Neural cell (in vitro differentiated cells): ENCODE measurements around the gene PDE10A. TPM values are rescaled to one million over a fixed set of nuclear protein-coding genes. Genes with fewer than 3 reads are reported as not detected.

Experiments used
- H2AFZ ChIP-seq: fragments of 200-600, 300-800 bp; sonication (generic), shearing (Covaris generic); 2 replicates; pipeline ENCODE4 v1.6.0; 2014; ENCODE audit warnings: low read depth, mild to moderate bottlenecking, antibody characterized with exemption, low read length, moderate library complexity
- H3F3A ChIP-seq: fragments of 200-600 bp; shearing (Covaris generic); 2 replicates; pipeline ENCODE4 v1.6.1; 2016; ENCODE audit warnings: mild to moderate bottlenecking, moderate library complexity, mixed read lengths, antibody characterized with exemption, low read length; ENCODE audit not compliant: insufficient read depth, poor library complexity, severe bottlenecking
- H3K27ac ChIP-seq: fragments of 200-600, 300-800 bp; sonication (generic), shearing (Covaris generic); 2 replicates; pipeline ENCODE4 v1.5.1; 2014; ENCODE audit warnings: mild to moderate bottlenecking, low read length, moderate library complexity
- H3K27me3 ChIP-seq: fragments of 300-800, 200-600 bp; sonication (generic), shearing (Covaris generic); 2 replicates; pipeline ENCODE4 v1.6.0; 2014; ENCODE audit warnings: mild to moderate bottlenecking, low read depth, low read length, moderate library complexity; ENCODE audit not compliant: insufficient read depth
- H3K36me3 ChIP-seq: fragments of 300-800, 200-600 bp; sonication (generic), shearing (Covaris generic); 2 replicates; pipeline ENCODE4 v1.5.1; 2014; ENCODE audit warnings: mild to moderate bottlenecking, antibody characterized with exemption, low read length, moderate library complexity; ENCODE audit not compliant: insufficient read depth
- H3K4me2 ChIP-seq: fragments of 300-800, 200-600 bp; sonication (generic), shearing (Covaris generic); 2 replicates; pipeline ENCODE4 v1.6.0; 2014; ENCODE audit warnings: mild to moderate bottlenecking, low read length
- H3K4me3 ChIP-seq: fragments of 300-800, 200-600 bp; sonication (generic), shearing (Covaris generic); 2 replicates; pipeline ENCODE4 v1.5.1; 2014; ENCODE audit warnings: mild to moderate bottlenecking, low read length, moderate library complexity
- H3K79me2 ChIP-seq: fragments of 200-600 bp; shearing (Covaris generic); replicated peaks from 2 replicates; pipeline ENCODE4 v1.6.0; 2014; ENCODE audit warnings: mild to moderate bottlenecking, low read length, moderate library complexity; ENCODE audit not compliant: insufficient read depth
- H3K9ac ChIP-seq: fragments of 300-800, 200-600 bp; sonication (generic), shearing (Covaris generic); 2 replicates; pipeline ENCODE4 v1.6.1; 2016; ENCODE audit warnings: mild to moderate bottlenecking, low read length, mixed read lengths
- H3K9me2 ChIP-seq: fragments of 200-600 bp; shearing (Covaris generic); 2 replicates; pipeline ENCODE4 v1.6.1; 2016; ENCODE audit warnings: mild to moderate bottlenecking, low read length, mixed read lengths; ENCODE audit not compliant: insufficient read depth
- H3K9me3 ChIP-seq: fragments of 200-600, 300-800 bp; sonication (generic), shearing (Covaris generic); 2 replicates; pipeline ENCODE4 v1.6.1; 2016; ENCODE audit warnings: mild to moderate bottlenecking, mixed run types, low read length, moderate library complexity, mixed read lengths
- H4K20me1 ChIP-seq: fragments of 200-600 bp; shearing (Covaris generic); 2 replicates; pipeline ENCODE4 v1.6.1; 2016; ENCODE audit warnings: mild to moderate bottlenecking, mixed run types; ENCODE audit not compliant: insufficient read depth
- EP300 ChIP-seq: fragments of 450-650 bp; conservative IDR thresholded peaks from 2 replicates; pipeline ENCODE4 v1.6.1; 2014; ENCODE audit warnings: antibody characterized with exemption, mild to moderate bottlenecking, moderate library complexity; ENCODE audit not compliant: poor library complexity, severe bottlenecking
- EZH2 ChIP-seq: fragments of 200-600, 300-800 bp; shearing (Covaris generic), sonication (generic); IDR thresholded peaks from 2 replicates; pipeline ENCODE4 v1.6.1; 2014; ENCODE audit warnings: antibody characterized with exemption, low read length, borderline replicate concordance, mild to moderate bottlenecking; ENCODE audit not compliant: insufficient read depth, poor library complexity, severe bottlenecking
- MXI1 ChIP-seq: fragments of 450-650 bp; conservative IDR thresholded peaks from 2 replicates; pipeline ENCODE4 v1.6.1; 2014; ENCODE audit warnings: antibody characterized with exemption, mild to moderate bottlenecking; ENCODE audit not compliant: poor library complexity, severe bottlenecking
- POLR2AphosphoS5 ChIP-seq: IDR thresholded peaks from 2 replicates; pipeline ENCODE4 v1.6.1; 2012
- RAD21 ChIP-seq: fragments of 450-650 bp; conservative IDR thresholded peaks from 2 replicates; pipeline ENCODE4 v1.6.1; 2014; ENCODE audit warnings: antibody characterized with exemption, mild to moderate bottlenecking, moderate library complexity
- SMC3 ChIP-seq: fragments of 450-650 bp; conservative IDR thresholded peaks from 2 replicates; pipeline ENCODE4 v1.6.1; 2014; ENCODE audit warnings: antibody characterized with exemption, mild to moderate bottlenecking, moderate library complexity; ENCODE audit not compliant: poor library complexity
- TAF1 ChIP-seq: IDR thresholded peaks from 2 replicates; pipeline ENCODE4 v1.6.1; 2012; ENCODE audit warnings: low read depth
- polyA plus RNA-seq: library from polyadenylated mRNA; depleted of rRNA; stranded (reverse); fragments of >200 nt; gene quantifications from 2 replicates; pipeline ENCODE4 v1.2.3, GENCODE V29; 2014
- TF ChIP-seq, protein P1 (sequence below): IDR thresholded peaks from 2 replicates; pipeline ENCODE4 v1.6.1; 2012; ENCODE audit warnings: borderline replicate concordance
- TF ChIP-seq, protein P2 (sequence below): fragments of 450-650 bp; IDR thresholded peaks from 2 replicates; pipeline ENCODE4 v1.5.1; 2014; ENCODE audit warnings: antibody characterized with exemption, mild to moderate bottlenecking, moderate library complexity; ENCODE audit not compliant: poor library complexity, severe bottlenecking

PDE10A gene
- polyA plus RNA-seq, 1 donor from 2014 or later, result 52.4 TPM

DNA sequence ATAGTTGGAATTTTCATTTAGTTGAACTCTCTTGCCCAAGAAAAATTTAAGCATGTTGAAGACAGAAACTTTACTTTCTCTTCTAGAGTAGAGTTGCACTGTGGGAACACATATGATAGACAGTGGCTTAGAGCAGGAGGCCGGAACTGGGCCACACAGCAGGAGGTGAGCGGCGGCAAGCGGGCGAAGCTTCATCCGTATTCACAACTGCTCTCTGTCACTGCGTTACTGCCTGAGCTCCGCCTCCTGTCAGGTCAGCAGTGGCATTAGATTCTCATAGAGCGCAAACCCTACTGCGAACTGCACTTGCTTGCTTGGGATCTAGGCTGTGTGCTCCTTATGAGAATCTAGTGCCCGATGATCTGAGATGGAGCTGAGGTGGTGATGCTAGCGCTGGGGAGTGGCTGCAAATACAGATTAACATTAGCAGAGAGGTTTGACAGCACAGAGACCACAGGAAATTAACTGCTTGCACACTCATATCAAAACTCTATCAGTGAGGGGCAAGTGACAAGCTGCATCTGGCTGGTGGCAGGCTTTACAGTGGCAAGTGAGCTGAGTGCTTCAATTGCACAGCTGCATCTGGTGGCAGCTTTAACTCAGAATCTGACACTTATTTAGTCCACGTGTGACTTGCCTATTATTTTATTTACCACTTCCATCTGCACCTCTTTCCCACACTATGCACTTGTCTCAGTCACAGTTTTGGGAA lies 178.7 kb downstream of the PDE10A start:
- Histone ChIP-seq H4K20me1 (no peaks in the 10 kb centered on the region), H3K4me3 (no peak overlapping the region), H3F3A (no peaks in the 10 kb centered on the region), H3K79me2 (peaks cover 5% of the 10 kb centered on the region), H3K27ac (no peak overlapping the region), H3K36me3 (no peaks in the 10 kb centered on the region), H3K27me3 (no peaks in the 10 kb centered on the region), H3K9me2 (no peaks in the 10 kb centered on the region), H3K4me2 (no peak overlapping the region), H3K9me3 (no peaks in the 10 kb centered on the region), H2AFZ (no peak overlapping the region), H3K9ac (no peak overlapping the region)
- TF ChIP-seq TAF1, result no peak
- TF ChIP-seq MXI1, result no peak
- no peak for TF ChIP-seq EZH2

DNA sequence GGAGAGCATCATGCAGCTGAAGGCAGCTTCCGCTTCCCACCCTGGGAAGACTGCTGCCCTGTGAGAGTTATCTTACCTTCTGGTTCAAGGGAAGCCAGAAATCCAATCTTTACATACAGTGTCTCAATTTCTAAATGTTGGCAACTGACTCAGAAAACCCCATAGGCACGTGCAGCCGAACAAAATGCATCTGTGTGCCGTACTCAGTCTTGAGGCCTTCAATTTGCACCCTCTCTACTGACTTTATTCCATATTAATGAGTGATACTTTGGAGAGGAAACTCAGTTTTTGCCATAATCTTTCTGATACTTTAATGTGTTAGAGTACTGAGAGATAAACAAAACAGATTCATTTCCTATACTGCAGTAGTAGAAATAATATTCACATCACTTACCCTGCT lies 181.1 kb downstream of the PDE10A start:
- TF ChIP-seq TAF1 (no peak), EP300 (no peak), POLR2AphosphoS5 (no peak), SMC3 (no peak), RAD21 (no peak), EZH2 (no peak), MXI1 (no peak)
- TF ChIP-seq, protein P1, sequence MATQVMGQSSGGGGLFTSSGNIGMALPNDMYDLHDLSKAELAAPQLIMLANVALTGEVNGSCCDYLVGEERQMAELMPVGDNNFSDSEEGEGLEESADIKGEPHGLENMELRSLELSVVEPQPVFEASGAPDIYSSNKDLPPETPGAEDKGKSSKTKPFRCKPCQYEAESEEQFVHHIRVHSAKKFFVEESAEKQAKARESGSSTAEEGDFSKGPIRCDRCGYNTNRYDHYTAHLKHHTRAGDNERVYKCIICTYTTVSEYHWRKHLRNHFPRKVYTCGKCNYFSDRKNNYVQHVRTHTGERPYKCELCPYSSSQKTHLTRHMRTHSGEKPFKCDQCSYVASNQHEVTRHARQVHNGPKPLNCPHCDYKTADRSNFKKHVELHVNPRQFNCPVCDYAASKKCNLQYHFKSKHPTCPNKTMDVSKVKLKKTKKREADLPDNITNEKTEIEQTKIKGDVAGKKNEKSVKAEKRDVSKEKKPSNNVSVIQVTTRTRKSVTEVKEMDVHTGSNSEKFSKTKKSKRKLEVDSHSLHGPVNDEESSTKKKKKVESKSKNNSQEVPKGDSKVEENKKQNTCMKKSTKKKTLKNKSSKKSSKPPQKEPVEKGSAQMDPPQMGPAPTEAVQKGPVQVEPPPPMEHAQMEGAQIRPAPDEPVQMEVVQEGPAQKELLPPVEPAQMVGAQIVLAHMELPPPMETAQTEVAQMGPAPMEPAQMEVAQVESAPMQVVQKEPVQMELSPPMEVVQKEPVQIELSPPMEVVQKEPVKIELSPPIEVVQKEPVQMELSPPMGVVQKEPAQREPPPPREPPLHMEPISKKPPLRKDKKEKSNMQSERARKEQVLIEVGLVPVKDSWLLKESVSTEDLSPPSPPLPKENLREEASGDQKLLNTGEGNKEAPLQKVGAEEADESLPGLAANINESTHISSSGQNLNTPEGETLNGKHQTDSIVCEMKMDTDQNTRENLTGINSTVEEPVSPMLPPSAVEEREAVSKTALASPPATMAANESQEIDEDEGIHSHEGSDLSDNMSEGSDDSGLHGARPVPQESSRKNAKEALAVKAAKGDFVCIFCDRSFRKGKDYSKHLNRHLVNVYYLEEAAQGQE, result no peak
- TF ChIP-seq, protein P2, sequence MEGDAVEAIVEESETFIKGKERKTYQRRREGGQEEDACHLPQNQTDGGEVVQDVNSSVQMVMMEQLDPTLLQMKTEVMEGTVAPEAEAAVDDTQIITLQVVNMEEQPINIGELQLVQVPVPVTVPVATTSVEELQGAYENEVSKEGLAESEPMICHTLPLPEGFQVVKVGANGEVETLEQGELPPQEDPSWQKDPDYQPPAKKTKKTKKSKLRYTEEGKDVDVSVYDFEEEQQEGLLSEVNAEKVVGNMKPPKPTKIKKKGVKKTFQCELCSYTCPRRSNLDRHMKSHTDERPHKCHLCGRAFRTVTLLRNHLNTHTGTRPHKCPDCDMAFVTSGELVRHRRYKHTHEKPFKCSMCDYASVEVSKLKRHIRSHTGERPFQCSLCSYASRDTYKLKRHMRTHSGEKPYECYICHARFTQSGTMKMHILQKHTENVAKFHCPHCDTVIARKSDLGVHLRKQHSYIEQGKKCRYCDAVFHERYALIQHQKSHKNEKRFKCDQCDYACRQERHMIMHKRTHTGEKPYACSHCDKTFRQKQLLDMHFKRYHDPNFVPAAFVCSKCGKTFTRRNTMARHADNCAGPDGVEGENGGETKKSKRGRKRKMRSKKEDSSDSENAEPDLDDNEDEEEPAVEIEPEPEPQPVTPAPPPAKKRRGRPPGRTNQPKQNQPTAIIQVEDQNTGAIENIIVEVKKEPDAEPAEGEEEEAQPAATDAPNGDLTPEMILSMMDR, result no peak
- Histone ChIP-seq H3F3A (no peaks in the 10 kb centered on the region), H4K20me1 (no peaks in the 10 kb centered on the region), H3K9me2 (no peaks in the 10 kb centered on the region), H3K79me2 (peaks cover 4% of the 10 kb centered on the region), H3K4me3 (no peak overlapping the region), H3K9ac (no peak overlapping the region), H3K36me3 (no peaks in the 10 kb centered on the region), H2AFZ (no peak overlapping the region), H3K27me3 (no peaks in the 10 kb centered on the region), H3K4me2 (no peak overlapping the region), H3K9me3 (no peaks in the 10 kb centered on the region), H3K27ac (no peak overlapping the region)
